HepG2 (cell line): ENCODE results near the gene IFT27. TPM values are rescaled to one million over a fixed set of nuclear protein-coding genes. Genes with fewer than 3 reads are reported as not detected.

Experiments
- AGO1 ChIP-seq: fragments of 200-400 bp; formaldehyde crosslinking; IDR thresholded peaks from 2 replicates; pipeline ENCODE4 v1.6.1; 2017; ENCODE audit warnings: mild to moderate bottlenecking, low read depth, low read length, moderate library complexity; ENCODE audit not compliant: poor library complexity, severe bottlenecking
- ELF3 ChIP-seq: IDR thresholded peaks from 2 replicates; pipeline ENCODE4 v1.6.1; 2016; ENCODE audit warnings: missing genetic modification reagents, missing compliant biosample characterization
- KDM1A ChIP-seq: IDR thresholded peaks from 2 replicates; pipeline ENCODE4 v1.6.1; 2016; ENCODE audit warnings: missing compliant biosample characterization
- LCORL ChIP-seq, 2 experiments: fragments of 450-650 bp in 1 of 2; sonication (generic) in 1 of 2; formaldehyde crosslinking in 1 of 2; IDR thresholded peaks; 2 replicates each; pipeline versions ENCODE4 v1.5.0 to v1.6.1; 2017 to 2020; ENCODE audit warnings: antibody characterized with exemption in 1 of 2, missing genetic modification reagents in 1 of 2
- MTF1 ChIP-seq: sonication (generic); formaldehyde crosslinking; IDR thresholded peaks from 2 replicates; pipeline ENCODE4 v1.5.0; 2020; ENCODE audit warnings: missing genetic modification reagents
- polyA plus RNA-seq, 8 experiments: library from polyadenylated mRNA; depleted of rRNA in 3 of 8; stranded (reverse) in 7 of 8; unstranded in 1 of 8; fragments of >200 nt; fragmentation: Illumina TruSeq in 4 of 8; extraction: Trizol in 4 of 8; gene quantifications; 2 replicates each; pipeline versions ENCODE4 v1.2.1 to v1.2.3, GENCODE V29; 2011 to 2016; ENCODE audit warnings: low read depth in 4 of 8, missing spikeins in 1 of 8, mixed read lengths in 1 of 8; ENCODE audit not compliant: insufficient read depth in 1 of 8
- total RNA-seq, 5 experiments: library from RNA; depleted of rRNA; stranded (reverse); fragments of >200 nt; fragmentation: Illumina TruSeq; extraction: Trizol; gene quantifications; 2 replicates each; pipeline ENCODE4 v1.2.3, GENCODE V29; 2016; ENCODE audit warnings: low read depth in 1 of 5
- TF ChIP-seq, protein P1 (sequence below): IDR thresholded peaks from 2 replicates; pipeline ENCODE4 v1.6.1; 2016; ENCODE audit warnings: missing genetic modification reagents, missing compliant biosample characterization
- TF ChIP-seq, protein P2 (sequence below), 2 experiments: sonication (generic) in 1 of 2; formaldehyde crosslinking in 1 of 2; IDR thresholded peaks; 2 replicates each; pipeline versions ENCODE4 v1.6.1 to v1.9.0; 2014 to 2022; ENCODE audit warnings: antibody characterized with exemption in 1 of 2, borderline replicate concordance in 1 of 2, inconsistent platforms in 1 of 2, low read depth in 1 of 2, missing genetic modification reagents in 1 of 2

IFT27 gene
- total and polyA plus RNA-seq, 2 of the 13 experiments (the other 11 are each of a cell fraction or from before 2014, with no cell fraction given), result 0.25 to 0.33 TPM

DNA sequence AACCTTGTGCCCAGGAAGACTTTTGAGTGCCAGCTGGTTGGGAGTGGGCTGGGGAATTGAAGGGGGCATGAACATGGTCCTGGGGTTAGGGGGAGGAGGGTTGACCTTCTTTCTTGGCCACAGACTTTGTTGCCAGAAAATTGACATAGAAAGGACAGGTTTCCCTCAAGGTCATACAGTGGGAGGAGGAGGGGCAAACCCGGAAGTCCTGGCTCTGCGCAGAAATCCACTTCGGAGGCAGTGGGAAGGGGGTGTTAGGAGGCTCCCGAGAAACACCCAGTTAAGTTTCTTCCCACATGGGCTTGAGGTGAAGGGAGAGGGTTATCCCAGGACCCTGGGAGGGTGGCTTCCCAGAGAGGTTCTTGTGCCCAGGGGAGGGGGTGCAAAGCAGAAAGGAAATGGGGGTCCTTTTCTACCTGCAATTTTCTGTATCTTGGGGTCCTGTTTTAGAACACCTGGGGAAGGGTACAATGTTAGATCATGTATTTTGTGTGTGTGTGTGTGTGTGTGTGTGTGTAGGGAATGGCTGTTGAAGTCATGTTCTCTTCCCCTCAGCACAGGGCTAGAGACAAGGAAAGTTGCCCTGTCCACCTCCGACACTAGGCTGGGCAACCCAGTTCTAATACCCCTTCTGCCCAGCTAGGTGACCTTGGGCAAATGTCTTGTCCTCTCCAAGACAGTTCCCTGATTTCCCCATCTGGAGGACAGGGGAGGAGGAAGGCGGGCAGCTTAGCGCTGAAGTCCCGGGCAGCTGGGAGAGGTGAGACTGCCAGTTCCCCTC lies 39.8 kb upstream of the IFT27 start (continued):
- TF ChIP-seq KDM1A (CRISPR knock-in tag) (no peak), LCORL (IDR thresholded peaks at IDR 0.05) (no peak), LCORL (CRISPR knock-in tag; IDR thresholded peaks at IDR 0.05) (no peak), ELF3 (no peak), MTF1 (CRISPR knock-in tag) (no peak), AGO1 (no peak)
- TF ChIP-seq, protein P1, sequence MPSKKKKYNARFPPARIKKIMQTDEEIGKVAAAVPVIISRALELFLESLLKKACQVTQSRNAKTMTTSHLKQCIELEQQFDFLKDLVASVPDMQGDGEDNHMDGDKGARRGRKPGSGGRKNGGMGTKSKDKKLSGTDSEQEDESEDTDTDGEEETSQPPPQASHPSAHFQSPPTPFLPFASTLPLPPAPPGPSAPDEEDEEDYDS (CRISPR knock-in tag), result no peak
- TF ChIP-seq, protein P2, sequence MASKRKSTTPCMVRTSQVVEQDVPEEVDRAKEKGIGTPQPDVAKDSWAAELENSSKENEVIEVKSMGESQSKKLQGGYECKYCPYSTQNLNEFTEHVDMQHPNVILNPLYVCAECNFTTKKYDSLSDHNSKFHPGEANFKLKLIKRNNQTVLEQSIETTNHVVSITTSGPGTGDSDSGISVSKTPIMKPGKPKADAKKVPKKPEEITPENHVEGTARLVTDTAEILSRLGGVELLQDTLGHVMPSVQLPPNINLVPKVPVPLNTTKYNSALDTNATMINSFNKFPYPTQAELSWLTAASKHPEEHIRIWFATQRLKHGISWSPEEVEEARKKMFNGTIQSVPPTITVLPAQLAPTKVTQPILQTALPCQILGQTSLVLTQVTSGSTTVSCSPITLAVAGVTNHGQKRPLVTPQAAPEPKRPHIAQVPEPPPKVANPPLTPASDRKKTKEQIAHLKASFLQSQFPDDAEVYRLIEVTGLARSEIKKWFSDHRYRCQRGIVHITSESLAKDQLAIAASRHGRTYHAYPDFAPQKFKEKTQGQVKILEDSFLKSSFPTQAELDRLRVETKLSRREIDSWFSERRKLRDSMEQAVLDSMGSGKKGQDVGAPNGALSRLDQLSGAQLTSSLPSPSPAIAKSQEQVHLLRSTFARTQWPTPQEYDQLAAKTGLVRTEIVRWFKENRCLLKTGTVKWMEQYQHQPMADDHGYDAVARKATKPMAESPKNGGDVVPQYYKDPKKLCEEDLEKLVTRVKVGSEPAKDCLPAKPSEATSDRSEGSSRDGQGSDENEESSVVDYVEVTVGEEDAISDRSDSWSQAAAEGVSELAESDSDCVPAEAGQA (IDR thresholded peaks at IDR 0.05; ENCODE audit: low read depth), result no peak
- TF ChIP-seq, protein P2 (CRISPR knock-in tag; IDR thresholded peaks at IDR 0.05; ENCODE audit: borderline replicate concordance), result no peak
- TF ChIP-seq, all 625 proteins: peak for 0
